Spleen (tissue), 7 donors: ENCODE results near the gene TRIML1.
"Not testable (repeated sequence)": the region's sequence is repeated elsewhere in the genome, so short reads cannot be mapped to it uniquely, and the experiment has no call there.

Source experiments
- CTCF ChIP-seq, 11 experiments: fragments of 200-600 bp in 7 of 11; fragments of 450-650 bp in 4 of 11; sonication (generic) in 4 of 11; IDR thresholded peaks in 8 of 11; conservative IDR thresholded peaks in 3 of 11; 1 replicate in 7 of 11; 2 replicates in 4 of 11; pipeline versions ENCODE4 v1.4.0 to v1.8.0; 2016 to 2021; ENCODE audit warnings: antibody characterized with exemption in 11 of 11, inconsistent platforms in 4 of 11, mild to moderate bottlenecking in 1 of 11
- POLR2A ChIP-seq, 3 donors: fragments of 450-650 bp; IDR thresholded peaks; one replicate each; pipeline ENCODE4 v1.5.1; 2017; ENCODE audit warnings: antibody characterized with exemption in 3 of 3, mild to moderate bottlenecking in 1 of 3
- POLR2AphosphoS5 ChIP-seq, 3 donors: sonication (generic); formaldehyde crosslinking; IDR thresholded peaks; one replicate each; pipeline ENCODE4 v1.5.1; 2017; ENCODE audit warnings: antibody characterized with exemption in 3 of 3
- donor health status: DM: no; HTN: no; CAD: no; lungs with moderate emphysema.
- donor health status: DM: no; HTN: no; CAD: no.
- donor health status: DM: no; HTN: no; CAD: no.

- TF ChIP-seq POLR2A (IDR thresholded peaks at IDR 0.05); CTCF (IDR thresholded peaks at IDR 0.05 in 8 of 11, conservative IDR thresholded peaks at IDR 0.05 in 3 of 11); POLR2AphosphoS5 (IDR thresholded peaks at IDR 0.05): not testable (repeated sequence)
Measured at GRCh38 chr4:188159513-188160226, 20.4 kb downstream of the TRIML1 start.
